A673 (cell line): ENCODE measurements around the gene RNF167. TPM values are rescaled to one million over a fixed set of nuclear protein-coding genes. Genes with fewer than 3 reads are reported as not detected.

ENCODE experiments used
- BruUV-seq: library from RNA; stranded (reverse); fragments of 400-500 nt; replicated peaks from 2 replicates; lab custom pipeline; 2021; lab: Mats Ljungman, UMichigan
- CTCF ChIA-PET: fragments of 300-600 bp; sonication (Branson Sonifier 250); formaldehyde crosslinking; loops from one replicate; lab custom pipeline; 2022; ENCODE audit warnings: antibody characterized with exemption; lab: Charles Lee
- POLR2A ChIA-PET: fragments of 300-600 bp; sonication (Branson Sonifier 250); formaldehyde crosslinking; loops from one replicate; lab custom pipeline; 2022; ENCODE audit warnings: antibody characterized with exemption; ENCODE audit not compliant: low non-redundant PET; lab: Charles Lee
- DNase-seq: peaks from one replicate; pipeline ENCODE4 v3.0.0-alpha.2; 2015; ENCODE audit warnings: low spot score
- H3K27ac ChIP-seq: fragments of 200-600 bp; sonication (generic); 2 replicates; pipeline ENCODE4 v1.5.1; 2016; ENCODE audit warnings: mixed run types, low read depth, mild to moderate bottlenecking, mixed read lengths, antibody characterized with exemption, low read length; ENCODE audit not compliant: poor library complexity, severe bottlenecking
- H3K27me3 ChIP-seq: fragments of 200-600 bp; sonication (generic); replicated peaks from 2 replicates; pipeline ENCODE4 v1.6.1; 2017; ENCODE audit warnings: mixed run types, low read depth, mild to moderate bottlenecking, mixed read lengths, antibody characterized with exemption, low read length; ENCODE audit not compliant: insufficient read depth, poor library complexity
- H3K36me3 ChIP-seq: fragments of 200-600 bp; sonication (generic); 2 replicates; pipeline ENCODE4 v1.6.1; 2016; ENCODE audit warnings: mixed run types, mild to moderate bottlenecking, mixed read lengths, antibody characterized with exemption, low read length; ENCODE audit not compliant: insufficient read depth, poor library complexity, severe bottlenecking
- H3K4me1 ChIP-seq: fragments of 200-600 bp; sonication (generic); 2 replicates; pipeline ENCODE4 v1.6.1; 2017; ENCODE audit warnings: mixed run types, mild to moderate bottlenecking, mixed read lengths, antibody characterized with exemption, low read length; ENCODE audit not compliant: insufficient read depth, poor library complexity, severe bottlenecking
- H3K4me3 ChIP-seq: fragments of 200-600 bp; sonication (generic); 2 replicates; pipeline ENCODE4 v1.5.1; 2016; ENCODE audit warnings: low read depth, mixed run types, mild to moderate bottlenecking, mixed read lengths, low read length; ENCODE audit not compliant: poor library complexity, severe bottlenecking
- H3K9me3 ChIP-seq: fragments of 200-600 bp; sonication (generic); 2 replicates; pipeline ENCODE4 v1.6.1; 2016; ENCODE audit warnings: mixed run types, low read depth, mild to moderate bottlenecking, mixed read lengths, antibody characterized with exemption, low read length; ENCODE audit not compliant: poor library complexity, severe bottlenecking
- CTCF ChIP-seq: fragments of 300-800, 200-600 bp; sonication (generic); conservative IDR thresholded peaks from 2 replicates; pipeline ENCODE4 v1.5.1; 2017; ENCODE audit warnings: low read depth, mild to moderate bottlenecking, antibody characterized with exemption, low read length, moderate library complexity, mixed read lengths
- EZH2 ChIP-seq: fragments of 200-600 bp; sonication (generic); IDR thresholded peaks from 2 replicates; pipeline ENCODE4 v1.6.1; 2017; ENCODE audit warnings: borderline replicate concordance, low read depth, mild to moderate bottlenecking, mixed read lengths, antibody characterized with exemption, low read length; ENCODE audit not compliant: poor library complexity, severe bottlenecking
- intact Hi-C: fragments of 100-400 bp; cut with micrococcal nuclease; formaldehyde crosslinking; loops from one replicate; pipeline ENCODE4 v1.10.0; 2022; ENCODE audit not compliant: unreplicated experiment
- total RNA-seq: library from RNA; stranded (reverse); gene quantifications from 2 replicates; pipeline ENCODE4 v1.2.3, GENCODE V29; 2021

Gene RNF167
- total RNA-seq, 1 experiment from 2014 or later, result 77.3 TPM

GRCh38 chr17:4938688-4939545 is 1.2 kb upstream of the RNF167 start:
- H3K27ac ChIP-seq, result peak overlapping the region; percentile 94
- TF ChIP-seq CTCF (no peak), EZH2 (no peak)
- DNase-seq, result no peak
- H3K4me1 ChIP-seq, result peaks cover 15% of the 10 kb centered on the region
- H3K27me3 ChIP-seq, result no peaks in the 10 kb centered on the region
- ChIA-PET POLR2A (interaction anchor here (0.6 kb wide), 1 partner anchor 29 kb away, joined by 3 read pairs; no protein-coding TSS in a partner anchor), CTCF (interaction anchor here (0.7 kb wide), 1 partner anchor 36 kb away, joined by 4 read pairs; the partner anchor contains the start of gene CHRNE)
- no peaks in the 10 kb centered on the region for H3K9me3 ChIP-seq
- peaks cover 29% of the 10 kb centered on the region for H3K36me3 ChIP-seq
- peak overlapping the region; percentile 75 for H3K4me3 ChIP-seq
- BruUV-seq, result TSS peak; percentile 13
- intact Hi-C loops, result no loop called here

GRCh38 chr17:4939546-4939795 is 597 bp upstream of the RNF167 start:
- no peak for DNase-seq
- H3K4me3 ChIP-seq, result peak overlapping the region; percentile 75
- POLR2A ChIA-PET, result interaction anchor here (0.6 kb wide), 2 partner anchors 10 to 29 kb away, joined by 3 read pairs; no protein-coding TSS in a partner anchor
- H3K9me3 ChIP-seq, result no peaks in the 10 kb centered on the region
- H3K4me1 ChIP-seq, result peaks cover 18% of the 10 kb centered on the region
- H3K36me3 ChIP-seq, result peaks cover 34% of the 10 kb centered on the region
- peak overlapping the region; percentile 94 for H3K27ac ChIP-seq
- TF ChIP-seq EZH2, result no peak
- TF ChIP-seq CTCF, result no peak
- intact Hi-C loops, result no loop called here
- CTCF ChIA-PET, result interaction anchor here (0.7 kb wide), 1 partner anchor 36 kb away, joined by 4 read pairs; the partner anchor contains the start of gene CHRNE
- H3K27me3 ChIP-seq, result no peaks in the 10 kb centered on the region
- no TSS peak for BruUV-seq

GRCh38 chr17:4940555-4941318 is 669 bp downstream of the RNF167 start:
- TF ChIP-seq EZH2 (no peak), CTCF (no peak)
- Histone ChIP-seq H3K27ac (peak overlapping the region; percentile 94), H3K4me3 (peak overlapping the region; percentile 75), H3K27me3 (no peaks in the 10 kb centered on the region), H3K9me3 (no peaks in the 10 kb centered on the region), H3K4me1 (peaks cover 30% of the 10 kb centered on the region), H3K36me3 (peaks cover 47% of the 10 kb centered on the region)
- ChIA-PET POLR2A (interaction anchor here (0.5 to 0.6 kb wide), 2 partner anchors 95 to 439 kb away, joined by 4 to 7 read pairs; partner anchors contain the start of gene SLC52A1), CTCF (interaction anchor here (0.5 kb wide), 1 partner anchor 8 kb away, joined by 4 read pairs; the partner anchor contains the start of gene PFN1)
- TSS peak; percentile 79 for BruUV-seq
- DNase-seq, result no peak
- intact Hi-C loops, result no loop called here
